Esophagus muscularis mucosa (tissue), 4 donors: Measurements from ENCODE around the gene RRAGC. TPM values are rescaled to one million over a fixed set of nuclear protein-coding genes. Genes with fewer than 3 reads are reported as not detected.

Experiments used
- DNase-seq: peaks from one replicate; pipeline ENCODE4 v3.0.0-alpha.2; 2017; ENCODE audit errors: extremely low spot score
- H3K27ac ChIP-seq, 4 donors: fragments of 200-600 bp; sonication (generic); replicated peaks in 1 of 4; 1 replicate in 3 of 4; 2 replicates in 1 of 4; pipeline ENCODE4 v1.5.1; 2016 to 2019; ENCODE audit warnings: mild to moderate bottlenecking in 1 of 4
- H3K27me3 ChIP-seq, 4 donors: fragments of 200-600 bp; sonication (generic); one replicate each; pipeline versions ENCODE4 v1.5.1 to v1.6.0; 2016 to 2019
- H3K36me3 ChIP-seq, 4 donors: fragments of 200-600 bp; sonication (generic); one replicate each; pipeline ENCODE4 v1.5.1; 2016 to 2019
- H3K4me1 ChIP-seq, 4 donors: fragments of 200-600 bp; sonication (generic); one replicate each; pipeline ENCODE4 v1.5.1; 2016 to 2019
- H3K4me3 ChIP-seq, 4 donors: fragments of 200-600 bp; sonication (generic); 1 replicate in 2 of 4; 2 replicates in 2 of 4; pipeline ENCODE4 v1.5.1; 2016 to 2019; ENCODE audit warnings: mild to moderate bottlenecking in 4 of 4, moderate library complexity in 1 of 4
- H3K9me3 ChIP-seq, 4 donors: fragments of 200-600 bp; sonication (generic); 1 replicate in 3 of 4; 2 replicates in 1 of 4; pipeline ENCODE4 v1.5.1; 2016 to 2019
- CTCF ChIP-seq, 3 experiments: fragments of 200-600 bp in 2 of 3; fragments of 450-650 bp in 1 of 3; sonication (generic) in 2 of 3; IDR thresholded peaks; one replicate each; pipeline ENCODE4 v1.5.1; 2017 to 2019; ENCODE audit warnings: antibody characterized with exemption in 3 of 3, mild to moderate bottlenecking in 2 of 3, moderate library complexity in 1 of 3
- EP300 ChIP-seq: sonication (generic); formaldehyde crosslinking; IDR thresholded peaks from one replicate; pipeline ENCODE4 v1.6.1; 2017; ENCODE audit warnings: antibody characterized with exemption
- POLR2A ChIP-seq: fragments of 450-650 bp; IDR thresholded peaks from one replicate; pipeline ENCODE4 v1.6.1; 2017; ENCODE audit warnings: antibody characterized with exemption, moderate library complexity, mild to moderate bottlenecking, low read depth
- POLR2AphosphoS5 ChIP-seq, 2 donors: sonication (generic); formaldehyde crosslinking; IDR thresholded peaks; one replicate each; pipeline ENCODE4 v1.6.1; 2017; ENCODE audit warnings: antibody characterized with exemption in 2 of 2
- WGBS: methylation state at CpG from one replicate; pipeline ENCODE4 v1.1.5; 2018; 5-methylcytosine and 5-hydroxymethylcytosine counted together
- intact Hi-C: fragments of 100-400 bp; cut with DNase I; formaldehyde crosslinking; loops from one replicate; pipeline ENCODE4 v1.15.1; 2023
- total RNA-seq, 4 donors: library from RNA; depleted of rRNA; stranded (reverse); fragments of >200 nt; gene quantifications; one replicate each; pipeline versions ENCODE4 v1.1.0 to v1.2.1, GENCODE V29; 2016

Gene RRAGC
- total RNA-seq, result 10 to 100 TPM; 18.3 to 26.3 (median 22.4) TPM

GRCh38 chr1:38859561-38860453 lies at the start of gene RRAGC:
Gene RRAGC (minus strand): TSS chr1:38859772. CDS start chr1:38859646, 126 bp downstream.
- H3K4me3 ChIP-seq, result peak within 1 kb of the TSS; percentile 91 to 97 (median 94)
- no peaks in the 10 kb centered on the region for H3K27me3 ChIP-seq
- intact Hi-C loops, result loop anchor here (2.0 to 5.0 kb wide), 2 partner anchors 13 to 132 kb away; partner anchors contain the start of genes AKIRIN1 and MYCBP
- H3K9me3 ChIP-seq, result no peaks in the 10 kb centered on the region
- peak; percentile 100 for DNase-seq
- peaks cover 25 to 70% (median 62%) of the 10 kb centered on the region in 4 donors for H3K4me1 ChIP-seq
- H3K27ac ChIP-seq, result peak within 1 kb of the TSS; percentile 88 to 96 (median 92)
- WGBS, result 0% methylated on average over 10 of the region's 70 CpGs
- TF ChIP-seq CTCF (IDR thresholded peaks at IDR 0.05) (peak in 1 of 3 experiments; percentile 14), POLR2A (no peak), POLR2AphosphoS5 (IDR thresholded peaks at IDR 0.05) (peak; percentile 83 to 88), EP300 (peak; percentile 14)
- H3K36me3 ChIP-seq, result peaks cover 6 to 25% (median 14%) of the 10 kb centered on the region in 4 donors

GRCh38 chr1:38908821-38909220 lies 49.2 kb upstream of the RRAGC start:
- Histone ChIP-seq H3K4me1 (no peaks in the 10 kb centered on the region), H3K27ac (no peak overlapping the region), H3K4me3 (no peak overlapping the region), H3K36me3 (no peaks in the 10 kb centered on the region), H3K9me3 (peaks cover 0 to 20% (median 8%) of the 10 kb centered on the region in 4 donors), H3K27me3 (no peaks in the 10 kb centered on the region)
- DNase-seq, result no peak
- intact Hi-C loops, result no loop called here
- WGBS, result 92% methylated on average over 13 of the region's 13 CpGs
- TF ChIP-seq CTCF (IDR thresholded peaks at IDR 0.05), result no peak
- TF ChIP-seq EP300, result no peak
- TF ChIP-seq POLR2AphosphoS5 (IDR thresholded peaks at IDR 0.05), result no peak

- no peak overlapping the region for H3K4me3 ChIP-seq
- intact Hi-C loops, result no loop called here
- WGBS, result 99% methylated on average over 2 of the region's 2 CpGs
- no peaks in the 10 kb centered on the region for H3K4me1 ChIP-seq
- TF ChIP-seq POLR2A (no peak), POLR2AphosphoS5 (IDR thresholded peaks at IDR 0.05) (no peak), CTCF (IDR thresholded peaks at IDR 0.05) (no peak), EP300 (no peak)
- H3K27me3 ChIP-seq, result no peaks in the 10 kb centered on the region
- no peak overlapping the region for H3K27ac ChIP-seq
- peaks cover 0 to 20% (median 8%) of the 10 kb centered on the region in 4 donors for H3K9me3 ChIP-seq
- no peak for DNase-seq
- H3K36me3 ChIP-seq, result no peaks in the 10 kb centered on the region
These were observed 46.4 kb upstream of the RRAGC start for GRCh38 chr1:38905985-38906384.

- H3K4me3 ChIP-seq, result no peak overlapping the region
- no peak overlapping the region for H3K27ac ChIP-seq
- H3K9me3 ChIP-seq, result no peaks in the 10 kb centered on the region
- intact Hi-C loops, result no loop called here
- TF ChIP-seq POLR2A, result no peak
- TF ChIP-seq EP300, result no peak
- no peak for TF ChIP-seq POLR2AphosphoS5 (IDR thresholded peaks at IDR 0.05)
- no peak for TF ChIP-seq CTCF (IDR thresholded peaks at IDR 0.05)
- H3K36me3 ChIP-seq, result no peaks in the 10 kb centered on the region
- no peaks in the 10 kb centered on the region for H3K4me1 ChIP-seq
- no peaks in the 10 kb centered on the region for H3K27me3 ChIP-seq
- WGBS, result 94% methylated on average over 4 of the region's 4 CpGs
- no peak for DNase-seq
These were observed 40.0 kb upstream of the RRAGC start for GRCh38 chr1:38899560-38899959.
